ENCODE results near the gene VAV3. TPM values are rescaled to one million over a fixed set of nuclear protein-coding genes. Genes with fewer than 3 reads are reported as not detected.

VAV3 gene
- total RNA-seq, 2 donors from 2014 or later: 6.9 to 7.7 TPM

DNA sequence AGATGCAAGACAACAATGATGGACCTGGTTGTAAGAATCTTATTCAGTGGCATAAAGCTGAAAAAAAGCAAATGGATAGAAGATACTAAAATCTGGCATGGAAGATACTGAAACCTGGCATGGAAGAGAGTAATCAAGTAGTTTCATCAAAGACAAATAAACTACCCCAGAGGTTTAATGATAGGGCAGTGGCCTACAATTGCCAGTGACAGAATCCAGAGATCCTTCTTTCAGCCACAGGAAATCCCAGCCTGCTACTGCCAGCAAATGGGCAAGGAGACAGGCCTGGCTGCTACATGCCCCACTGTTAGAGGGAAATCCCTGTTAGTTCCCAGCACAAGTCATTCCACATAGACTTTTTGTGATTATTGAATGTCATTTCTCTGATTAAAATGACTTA lies 409.4 kb downstream of the VAV3 start:
- no peaks in the 10 kb centered on the region for H3K4me1 ChIP-seq (ENCODE audit: control insufficient read depth in 1 of 2, low read depth in 2 of 2)
- H3K27me3 ChIP-seq (replicated peaks; ENCODE audit: insufficient read depth): no peaks in the 10 kb centered on the region
- no peak for ATAC-seq (ENCODE audit: insufficient number of reproducible peaks, low FRiP score, low read depth)
- H3K27ac ChIP-seq: no peak overlapping the region
- DNase-seq (ENCODE audit: low spot score): no peak
- H3K9me3 ChIP-seq: no peaks in the 10 kb centered on the region
- no peaks in the 10 kb centered on the region for H3K36me3 ChIP-seq
- no peak overlapping the region for H3K4me3 ChIP-seq
- TF ChIP-seq, protein P1, sequence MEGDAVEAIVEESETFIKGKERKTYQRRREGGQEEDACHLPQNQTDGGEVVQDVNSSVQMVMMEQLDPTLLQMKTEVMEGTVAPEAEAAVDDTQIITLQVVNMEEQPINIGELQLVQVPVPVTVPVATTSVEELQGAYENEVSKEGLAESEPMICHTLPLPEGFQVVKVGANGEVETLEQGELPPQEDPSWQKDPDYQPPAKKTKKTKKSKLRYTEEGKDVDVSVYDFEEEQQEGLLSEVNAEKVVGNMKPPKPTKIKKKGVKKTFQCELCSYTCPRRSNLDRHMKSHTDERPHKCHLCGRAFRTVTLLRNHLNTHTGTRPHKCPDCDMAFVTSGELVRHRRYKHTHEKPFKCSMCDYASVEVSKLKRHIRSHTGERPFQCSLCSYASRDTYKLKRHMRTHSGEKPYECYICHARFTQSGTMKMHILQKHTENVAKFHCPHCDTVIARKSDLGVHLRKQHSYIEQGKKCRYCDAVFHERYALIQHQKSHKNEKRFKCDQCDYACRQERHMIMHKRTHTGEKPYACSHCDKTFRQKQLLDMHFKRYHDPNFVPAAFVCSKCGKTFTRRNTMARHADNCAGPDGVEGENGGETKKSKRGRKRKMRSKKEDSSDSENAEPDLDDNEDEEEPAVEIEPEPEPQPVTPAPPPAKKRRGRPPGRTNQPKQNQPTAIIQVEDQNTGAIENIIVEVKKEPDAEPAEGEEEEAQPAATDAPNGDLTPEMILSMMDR (IDR thresholded peaks at IDR 0.05): no peak

DNA sequence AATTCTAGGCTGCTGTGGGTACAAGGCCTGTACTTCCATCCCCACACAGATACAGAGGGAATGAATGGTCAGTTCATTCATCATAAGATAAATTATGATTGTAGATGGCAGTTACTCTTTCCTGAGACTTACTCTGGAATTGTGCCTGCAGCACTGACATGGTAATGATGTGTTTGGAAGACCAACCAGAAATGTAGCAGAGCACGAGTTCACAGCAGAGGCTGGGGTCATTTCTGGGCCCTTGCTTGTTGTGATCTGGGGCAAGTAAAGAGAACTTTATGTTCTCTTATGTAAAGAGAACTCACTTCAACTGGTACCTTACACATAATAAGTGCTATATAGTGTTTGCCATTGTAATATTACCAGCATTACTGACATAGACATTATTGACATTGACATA lies 412.2 kb downstream of the VAV3 start:
- Histone ChIP-seq H3K9me3 (no peaks in the 10 kb centered on the region), H3K4me3 (no peak overlapping the region), H3K4me1 (ENCODE audit: control insufficient read depth in 1 of 2, low read depth in 2 of 2) (no peaks in the 10 kb centered on the region), H3K27ac (no peak overlapping the region), H3K36me3 (no peaks in the 10 kb centered on the region), H3K27me3 (replicated peaks; ENCODE audit: insufficient read depth) (no peaks in the 10 kb centered on the region)
- DNase-seq (ENCODE audit: low spot score): no peak
- no peak for ATAC-seq (ENCODE audit: insufficient number of reproducible peaks, low FRiP score, low read depth)
- TF ChIP-seq, protein P1 (IDR thresholded peaks at IDR 0.05): no peak

DNA sequence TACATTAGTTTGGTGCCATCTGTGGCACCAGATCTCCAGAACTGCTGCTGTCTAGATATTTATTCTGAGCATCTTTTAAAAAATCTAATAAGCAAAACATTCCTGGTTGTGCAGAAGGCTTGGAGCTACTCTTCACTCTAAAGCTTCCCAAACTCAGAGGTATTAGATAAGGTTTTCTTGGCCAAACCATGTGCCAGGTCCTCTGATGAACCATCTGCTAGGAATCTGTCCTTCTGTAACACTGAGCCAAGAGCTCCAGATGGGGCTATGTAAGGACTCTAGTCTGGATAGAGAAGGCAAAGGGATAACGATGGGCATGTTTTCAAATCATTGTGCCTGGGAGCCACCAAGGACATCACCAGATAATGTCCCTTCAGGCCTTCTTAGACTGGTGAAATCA lies 413.5 kb downstream of the VAV3 start:
- ATAC-seq (ENCODE audit: insufficient number of reproducible peaks, low FRiP score, low read depth) (no peak), DNase-seq (ENCODE audit: low spot score) (no peak)
- no peaks in the 10 kb centered on the region for H3K9me3 ChIP-seq
- no peaks in the 10 kb centered on the region for H3K36me3 ChIP-seq
- no peaks in the 10 kb centered on the region for H3K27me3 ChIP-seq (replicated peaks; ENCODE audit: insufficient read depth)
- H3K27ac ChIP-seq: no peak overlapping the region
- no peak overlapping the region for H3K4me3 ChIP-seq
- TF ChIP-seq, protein P1 (IDR thresholded peaks at IDR 0.05): no peak
- no peaks in the 10 kb centered on the region for H3K4me1 ChIP-seq (ENCODE audit: control insufficient read depth in 1 of 2, low read depth in 2 of 2)

DNA sequence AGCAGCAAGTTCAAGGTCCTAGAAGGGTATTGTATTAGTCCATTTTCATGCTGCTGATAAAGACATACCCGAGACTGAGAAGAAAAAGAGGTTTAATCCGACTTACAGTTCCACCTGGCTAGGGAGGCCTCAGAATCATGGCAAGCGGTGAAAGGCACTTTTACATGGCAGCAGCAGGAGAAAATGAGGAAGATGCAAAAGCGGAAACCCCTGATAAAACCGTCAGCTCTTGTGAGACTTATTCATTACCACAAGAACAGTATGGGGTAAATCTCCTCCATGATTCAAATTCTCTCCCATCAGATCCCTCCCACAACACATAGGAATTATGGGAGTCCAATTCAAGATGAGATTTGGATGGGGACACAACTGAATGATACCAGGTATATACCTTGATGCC lies 414.6 kb downstream of the VAV3 start:
- ATAC-seq (ENCODE audit: insufficient number of reproducible peaks, low FRiP score, low read depth) (no peak), DNase-seq (ENCODE audit: low spot score) (no peak)
- TF ChIP-seq, protein P1 (IDR thresholded peaks at IDR 0.05): no peak
- H3K36me3 ChIP-seq: no peaks in the 10 kb centered on the region
- no peaks in the 10 kb centered on the region for H3K9me3 ChIP-seq
- no peaks in the 10 kb centered on the region for H3K27me3 ChIP-seq (replicated peaks; ENCODE audit: insufficient read depth)
- no peaks in the 10 kb centered on the region for H3K4me1 ChIP-seq (ENCODE audit: control insufficient read depth in 1 of 2, low read depth in 2 of 2)
- H3K27ac ChIP-seq: no peak overlapping the region
- H3K4me3 ChIP-seq: no peak overlapping the region

DNA sequence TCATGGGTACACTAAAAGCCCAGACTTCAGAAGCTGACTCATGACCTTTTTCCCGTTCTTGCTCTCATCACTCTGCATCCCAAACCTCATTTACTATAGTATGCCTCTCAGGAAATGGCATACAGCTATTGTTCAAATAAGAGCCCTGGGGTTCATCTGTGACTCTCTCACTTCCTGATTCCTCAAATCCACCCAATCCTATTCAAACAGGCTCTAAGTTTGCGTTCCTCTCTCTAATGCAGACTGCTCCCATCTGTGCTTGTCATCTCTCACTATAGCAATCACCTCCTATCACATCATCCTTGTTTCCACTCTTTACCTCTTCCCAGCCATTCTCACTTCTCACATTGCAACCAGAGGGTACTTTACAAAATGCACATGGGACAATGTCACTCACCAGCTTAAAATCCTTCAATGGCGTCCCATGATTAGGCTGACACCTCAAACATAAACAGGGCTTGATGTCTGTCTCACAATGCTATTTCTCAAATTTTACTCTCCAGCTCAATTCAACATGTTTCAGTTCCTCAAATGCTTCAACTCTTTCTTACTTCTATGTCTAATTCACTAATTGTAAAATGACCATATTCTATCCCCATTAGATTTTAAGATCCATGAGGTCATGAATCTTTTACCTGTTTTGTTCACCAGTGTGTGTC lies 415.7 kb downstream of the VAV3 start:
- H3K27me3 ChIP-seq (replicated peaks; ENCODE audit: insufficient read depth): no peaks in the 10 kb centered on the region
- no peak overlapping the region for H3K4me3 ChIP-seq
- TF ChIP-seq, protein P1 (IDR thresholded peaks at IDR 0.05): no peak
- ATAC-seq (ENCODE audit: insufficient number of reproducible peaks, low FRiP score, low read depth) (no peak), DNase-seq (ENCODE audit: low spot score) (no peak)
- H3K9me3 ChIP-seq: no peaks in the 10 kb centered on the region
- H3K36me3 ChIP-seq: no peaks in the 10 kb centered on the region
- no peak overlapping the region for H3K27ac ChIP-seq
- H3K4me1 ChIP-seq (ENCODE audit: control insufficient read depth in 1 of 2, low read depth in 2 of 2): no peaks in the 10 kb centered on the region
